ENCODE results near the gene USP4. TPM values are rescaled to one million over a fixed set of nuclear protein-coding genes. Genes with fewer than 3 reads are reported as not detected.

The USP4 gene
- total and polyA plus RNA-seq, 2 experiments from 2014 or later, result 16.9 to 20.3 TPM

GRCh38 chr3:49324768-49325167 is 15.1 kb downstream of the USP4 start:
- ATAC-seq (no peak), DNase-seq (ENCODE audit: low spot score) (no peak)
- no peak overlapping the region for H3K4me2 ChIP-seq
- no peak overlapping the region for H3K4me3 Mint-ChIP-seq
- no peaks in the 10 kb centered on the region for H3K27me3 ChIP-seq (ENCODE audit: insufficient read depth)
- no peaks in the 10 kb centered on the region for H3K4me1 ChIP-seq (ENCODE audit: insufficient read depth)
- H3K79me2 ChIP-seq (replicated peaks; ENCODE audit: insufficient read depth), result no peaks in the 10 kb centered on the region
- H3F3A ChIP-seq (replicated peaks; ENCODE audit: low read depth), result no peaks in the 10 kb centered on the region
- H3K4me3 ChIP-seq, result no peak overlapping the region
- H3K27me3 Mint-ChIP-seq (ENCODE audit: insufficient read depth, low read depth, poor library complexity), result no peaks in the 10 kb centered on the region
- H3K4me1 Mint-ChIP-seq, result no peaks in the 10 kb centered on the region
- no peaks in the 10 kb centered on the region for H3K9me3 Mint-ChIP-seq
- no peak for TF ChIP-seq EZH2 (IDR thresholded peaks at IDR 0.05; ENCODE audit: low read depth, unreplicated experiment)
- TF ChIP-seq CTCF (conservative IDR thresholded peaks at IDR 0.05; ENCODE audit: low read depth in 2 of 2), result no peak
- H3K9me2 ChIP-seq (ENCODE audit: insufficient read depth), result no peaks in the 10 kb centered on the region
- peaks cover 13% of the 10 kb centered on the region for H3K36me3 ChIP-seq (ENCODE audit: insufficient read depth)
- no peak overlapping the region for H2AFZ ChIP-seq
- no peak overlapping the region for H3K27ac Mint-ChIP-seq
- H3K36me3 Mint-ChIP-seq (ENCODE audit: low read depth), result peaks cover 67% of the 10 kb centered on the region
- no peaks in the 10 kb centered on the region; the same call in 1 of the 2 replicates for H4K20me1 ChIP-seq (replicated peaks; ENCODE audit: insufficient read depth)
- no peak overlapping the region for H3K27ac ChIP-seq (ENCODE audit: low read depth)

- H3K4me3 Mint-ChIP-seq, result no peak overlapping the region
- no peak overlapping the region for H3K4me2 ChIP-seq
- H3K9me3 Mint-ChIP-seq, result no peaks in the 10 kb centered on the region
- H3K4me3 ChIP-seq, result no peak overlapping the region
- no peaks in the 10 kb centered on the region for H4K20me1 ChIP-seq (replicated peaks; ENCODE audit: insufficient read depth)
- no peaks in the 10 kb centered on the region for H3K4me1 Mint-ChIP-seq
- no peak for DNase-seq (ENCODE audit: low spot score)
- H3K27ac Mint-ChIP-seq, result no peak overlapping the region
- H3K36me3 ChIP-seq (ENCODE audit: insufficient read depth), result peaks cover 3% of the 10 kb centered on the region
- no peak for ATAC-seq
- H3K9me2 ChIP-seq (ENCODE audit: insufficient read depth), result no peaks in the 10 kb centered on the region
- no peaks in the 10 kb centered on the region for H3K27me3 ChIP-seq (ENCODE audit: insufficient read depth)
- peaks cover 29% of the 10 kb centered on the region for H3K36me3 Mint-ChIP-seq (ENCODE audit: low read depth)
- H3K27ac ChIP-seq (ENCODE audit: low read depth), result no peak overlapping the region
- peaks cover 2% of the 10 kb centered on the region for H3K27me3 Mint-ChIP-seq (ENCODE audit: insufficient read depth, low read depth, poor library complexity)
- H2AFZ ChIP-seq, result no peak overlapping the region
- H3F3A ChIP-seq (replicated peaks; ENCODE audit: low read depth), result no peaks in the 10 kb centered on the region
- H3K4me1 ChIP-seq (ENCODE audit: insufficient read depth), result no peaks in the 10 kb centered on the region
- H3K79me2 ChIP-seq (replicated peaks; ENCODE audit: insufficient read depth), result no peaks in the 10 kb centered on the region
- TF ChIP-seq ZNF114 (CRISPR knock-in tag; IDR thresholded peaks at IDR 0.05) (no peak), REST (IDR thresholded peaks at IDR 0.05; ENCODE audit: unreplicated experiment) (no peak), ZNF462 (CRISPR knock-in tag; IDR thresholded peaks at IDR 0.05) (no peak), ZNF331 (CRISPR knock-in tag; IDR thresholded peaks at IDR 0.05; ENCODE audit: low read depth) (no peak), EZH2 (IDR thresholded peaks at IDR 0.05; ENCODE audit: low read depth, unreplicated experiment) (no peak), STAT1 (IDR thresholded peaks at IDR 0.05; ENCODE audit: unreplicated experiment) (no peak), POLR2AphosphoS5 (IDR thresholded peaks at IDR 0.05; ENCODE audit: low read depth) (no peak)
These were observed 23.0 kb downstream of the USP4 start for GRCh38 chr3:49316696-49317457.

Data from GM23338 (cell line).